Transverse colon (tissue), 4 donors: Measurements from ENCODE around the gene FBLN7.

Experiments
- EP300 ChIP-seq: sonication (generic); formaldehyde crosslinking; IDR thresholded peaks from one replicate; pipeline ENCODE4 v1.6.1; 2017; ENCODE audit warnings: antibody characterized with exemption, low read depth
- POLR2A ChIP-seq: fragments of 450-650 bp; IDR thresholded peaks from one replicate; pipeline ENCODE4 v1.6.1; 2016; ENCODE audit warnings: antibody characterized with exemption, mild to moderate bottlenecking, moderate library complexity
- POLR2AphosphoS5 ChIP-seq, 3 donors: sonication (generic); formaldehyde crosslinking; IDR thresholded peaks; one replicate each; pipeline ENCODE4 v1.6.1; 2016; ENCODE audit warnings: antibody characterized with exemption in 3 of 3
- TF ChIP-seq, protein P1 (sequence below), 5 experiments: fragments of 200-600 bp in 3 of 5; fragments of 450-650 bp in 2 of 5; sonication (generic) in 3 of 5; IDR thresholded peaks; 1 replicate in 2 of 5; 2 replicates in 3 of 5; pipeline ENCODE4 v1.5.1; 2016 to 2017; ENCODE audit warnings: antibody characterized with exemption in 5 of 5, inconsistent platforms in 3 of 5, mild to moderate bottlenecking in 2 of 5, moderate library complexity in 1 of 5

DNA sequence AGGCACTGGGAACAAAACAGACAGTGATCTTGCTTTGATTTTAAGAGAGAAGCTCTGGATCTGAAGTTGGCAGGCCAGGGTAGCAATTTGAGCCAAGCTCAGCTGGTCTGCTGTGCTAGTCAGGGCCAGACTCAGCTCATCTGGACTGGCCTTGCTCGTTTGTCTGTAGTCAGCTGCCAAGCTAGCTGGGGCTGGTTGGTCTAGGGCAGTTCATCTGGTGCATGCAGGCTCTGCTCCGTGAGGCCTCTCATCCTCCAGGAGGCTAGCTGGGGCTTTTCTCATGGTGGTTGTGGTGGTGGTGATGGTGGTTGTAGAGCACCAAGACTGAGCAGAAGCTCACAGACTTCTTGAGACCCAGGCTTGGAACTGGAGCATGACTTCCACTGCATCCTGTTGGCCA lies 10.3 kb downstream of the FBLN7 start:
- TF ChIP-seq, protein P1, sequence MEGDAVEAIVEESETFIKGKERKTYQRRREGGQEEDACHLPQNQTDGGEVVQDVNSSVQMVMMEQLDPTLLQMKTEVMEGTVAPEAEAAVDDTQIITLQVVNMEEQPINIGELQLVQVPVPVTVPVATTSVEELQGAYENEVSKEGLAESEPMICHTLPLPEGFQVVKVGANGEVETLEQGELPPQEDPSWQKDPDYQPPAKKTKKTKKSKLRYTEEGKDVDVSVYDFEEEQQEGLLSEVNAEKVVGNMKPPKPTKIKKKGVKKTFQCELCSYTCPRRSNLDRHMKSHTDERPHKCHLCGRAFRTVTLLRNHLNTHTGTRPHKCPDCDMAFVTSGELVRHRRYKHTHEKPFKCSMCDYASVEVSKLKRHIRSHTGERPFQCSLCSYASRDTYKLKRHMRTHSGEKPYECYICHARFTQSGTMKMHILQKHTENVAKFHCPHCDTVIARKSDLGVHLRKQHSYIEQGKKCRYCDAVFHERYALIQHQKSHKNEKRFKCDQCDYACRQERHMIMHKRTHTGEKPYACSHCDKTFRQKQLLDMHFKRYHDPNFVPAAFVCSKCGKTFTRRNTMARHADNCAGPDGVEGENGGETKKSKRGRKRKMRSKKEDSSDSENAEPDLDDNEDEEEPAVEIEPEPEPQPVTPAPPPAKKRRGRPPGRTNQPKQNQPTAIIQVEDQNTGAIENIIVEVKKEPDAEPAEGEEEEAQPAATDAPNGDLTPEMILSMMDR (IDR thresholded peaks at IDR 0.05) = no peak
- no peak for TF ChIP-seq EP300
- no peak for TF ChIP-seq POLR2A
- TF ChIP-seq POLR2AphosphoS5 (IDR thresholded peaks at IDR 0.05) = no peak
